A549 (cell line): ENCODE measurements around the gene ZFP62.

Experiments
- KDM1A ChIP-seq: fragments of 200-600 bp; sonication (generic); IDR thresholded peaks from 2 replicates; pipeline ENCODE4 v1.6.1; 2016; ENCODE audit warnings: low read depth, mild to moderate bottlenecking
- TP53 ChIP-seq: fragments of 250-450 bp; sonication (Bioruptor Pico); IDR thresholded peaks from 2 replicates; pipeline ENCODE4 v1.5.0; 2021; ENCODE audit warnings: mild to moderate bottlenecking, moderate library complexity

GRCh38 chr5:180820788-180821321 is 40.2 kb downstream of the ZFP62 start:
- no peak for TF ChIP-seq KDM1A
- TF ChIP-seq TP53 (CRISPR knock-in tag), result no peak
